SU-DHL-6 (cell line): Measurements from ENCODE around the gene TIMP2.

Source experiments
- EZH2phosphoT487 ChIP-seq: fragments of 200-600 bp; sonication (generic), shearing (Covaris generic); conservative IDR thresholded peaks from 2 replicates; pipeline ENCODE4 v1.6.1; 2018; ENCODE audit warnings: mild to moderate bottlenecking, antibody characterized with exemption, low read length, moderate library complexity, mixed read lengths
- TF ChIP-seq, protein P1 (sequence below): fragments of 200-600 bp; sonication (generic); IDR thresholded peaks from one replicate; pipeline ENCODE4 v1.5.1; 2017; ENCODE audit warnings: antibody characterized with exemption, mild to moderate bottlenecking, low read length, moderate library complexity; ENCODE audit not compliant: insufficient read depth, poor library complexity, severe bottlenecking

DNA sequence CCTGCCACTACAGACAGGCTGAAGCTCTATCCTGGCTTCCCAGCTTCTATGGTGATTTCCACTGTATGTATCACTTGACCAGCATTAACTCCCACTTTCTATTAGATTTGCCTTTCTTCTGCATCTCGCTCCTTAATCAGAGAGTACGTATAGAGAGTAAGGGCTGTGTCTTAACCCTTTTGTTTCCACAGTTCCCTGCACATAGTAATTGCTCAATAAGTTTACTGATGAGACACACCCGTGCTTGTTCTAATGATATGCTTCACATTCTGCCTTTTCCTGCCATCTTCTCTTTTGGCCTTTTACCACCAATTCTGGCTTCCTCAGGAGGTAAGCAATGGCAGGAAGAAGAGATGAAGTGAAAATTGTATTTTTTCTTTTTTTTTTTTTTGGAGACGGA is 64.0 kb downstream of the TIMP2 start:
- TF ChIP-seq, protein P1, sequence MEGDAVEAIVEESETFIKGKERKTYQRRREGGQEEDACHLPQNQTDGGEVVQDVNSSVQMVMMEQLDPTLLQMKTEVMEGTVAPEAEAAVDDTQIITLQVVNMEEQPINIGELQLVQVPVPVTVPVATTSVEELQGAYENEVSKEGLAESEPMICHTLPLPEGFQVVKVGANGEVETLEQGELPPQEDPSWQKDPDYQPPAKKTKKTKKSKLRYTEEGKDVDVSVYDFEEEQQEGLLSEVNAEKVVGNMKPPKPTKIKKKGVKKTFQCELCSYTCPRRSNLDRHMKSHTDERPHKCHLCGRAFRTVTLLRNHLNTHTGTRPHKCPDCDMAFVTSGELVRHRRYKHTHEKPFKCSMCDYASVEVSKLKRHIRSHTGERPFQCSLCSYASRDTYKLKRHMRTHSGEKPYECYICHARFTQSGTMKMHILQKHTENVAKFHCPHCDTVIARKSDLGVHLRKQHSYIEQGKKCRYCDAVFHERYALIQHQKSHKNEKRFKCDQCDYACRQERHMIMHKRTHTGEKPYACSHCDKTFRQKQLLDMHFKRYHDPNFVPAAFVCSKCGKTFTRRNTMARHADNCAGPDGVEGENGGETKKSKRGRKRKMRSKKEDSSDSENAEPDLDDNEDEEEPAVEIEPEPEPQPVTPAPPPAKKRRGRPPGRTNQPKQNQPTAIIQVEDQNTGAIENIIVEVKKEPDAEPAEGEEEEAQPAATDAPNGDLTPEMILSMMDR = no peak
- no peak for TF ChIP-seq EZH2phosphoT487
